ENCODE data around the gene RCN2.

Gene RCN2

DNA sequence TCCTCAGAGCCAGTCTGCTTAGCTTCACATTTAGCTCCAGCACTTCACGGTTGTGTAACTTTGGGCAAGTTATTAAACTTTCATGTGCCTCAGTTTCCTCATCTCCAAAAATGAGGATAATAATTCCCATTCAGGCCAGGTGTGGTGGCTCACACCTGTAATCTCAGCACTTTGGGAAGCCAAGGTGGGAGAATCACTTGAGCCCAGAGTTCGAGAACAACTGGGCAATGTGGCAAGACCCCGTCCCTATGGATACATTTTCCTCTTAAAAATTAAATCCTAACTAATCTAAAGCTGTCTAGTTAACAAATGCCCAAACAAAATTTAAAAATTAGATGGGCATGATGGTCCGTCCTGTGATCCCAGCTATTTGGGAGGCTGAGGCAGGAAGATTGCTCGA, 7.2 kb downstream of the RCN2 start:
- no peak for FAIRE-seq
- TF ChIP-seq, protein P1, sequence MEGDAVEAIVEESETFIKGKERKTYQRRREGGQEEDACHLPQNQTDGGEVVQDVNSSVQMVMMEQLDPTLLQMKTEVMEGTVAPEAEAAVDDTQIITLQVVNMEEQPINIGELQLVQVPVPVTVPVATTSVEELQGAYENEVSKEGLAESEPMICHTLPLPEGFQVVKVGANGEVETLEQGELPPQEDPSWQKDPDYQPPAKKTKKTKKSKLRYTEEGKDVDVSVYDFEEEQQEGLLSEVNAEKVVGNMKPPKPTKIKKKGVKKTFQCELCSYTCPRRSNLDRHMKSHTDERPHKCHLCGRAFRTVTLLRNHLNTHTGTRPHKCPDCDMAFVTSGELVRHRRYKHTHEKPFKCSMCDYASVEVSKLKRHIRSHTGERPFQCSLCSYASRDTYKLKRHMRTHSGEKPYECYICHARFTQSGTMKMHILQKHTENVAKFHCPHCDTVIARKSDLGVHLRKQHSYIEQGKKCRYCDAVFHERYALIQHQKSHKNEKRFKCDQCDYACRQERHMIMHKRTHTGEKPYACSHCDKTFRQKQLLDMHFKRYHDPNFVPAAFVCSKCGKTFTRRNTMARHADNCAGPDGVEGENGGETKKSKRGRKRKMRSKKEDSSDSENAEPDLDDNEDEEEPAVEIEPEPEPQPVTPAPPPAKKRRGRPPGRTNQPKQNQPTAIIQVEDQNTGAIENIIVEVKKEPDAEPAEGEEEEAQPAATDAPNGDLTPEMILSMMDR (IDR thresholded peaks at IDR 0.05; ENCODE audit: insufficient read depth, missing control alignments), result no peak
- no peak for DNase-seq (ENCODE audit: insufficient read length, low spot score)

DNA sequence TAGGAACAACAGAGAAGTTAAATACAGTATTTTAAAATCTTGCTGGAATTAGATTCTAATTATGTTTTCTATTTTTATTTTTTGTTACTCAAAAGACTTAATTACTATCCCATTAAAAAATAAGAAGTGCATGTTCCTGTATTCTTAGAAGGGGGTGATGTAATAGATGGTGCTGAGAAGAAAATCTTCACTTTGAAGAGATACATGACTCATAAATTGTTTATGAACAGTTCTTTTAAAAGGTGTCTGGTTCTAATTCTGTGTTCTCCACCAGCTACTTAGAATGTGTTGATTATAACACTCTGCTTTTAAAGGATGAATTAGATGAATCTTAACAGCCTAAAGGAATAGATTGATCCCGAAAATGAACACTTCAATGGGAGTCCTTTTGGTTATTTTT, 8.2 kb downstream of the RCN2 start:
- FAIRE-seq (no peak), DNase-seq (ENCODE audit: insufficient read length, low spot score) (no peak)
- TF ChIP-seq, protein P1 (IDR thresholded peaks at IDR 0.05; ENCODE audit: insufficient read depth, missing control alignments), result no peak

DNA sequence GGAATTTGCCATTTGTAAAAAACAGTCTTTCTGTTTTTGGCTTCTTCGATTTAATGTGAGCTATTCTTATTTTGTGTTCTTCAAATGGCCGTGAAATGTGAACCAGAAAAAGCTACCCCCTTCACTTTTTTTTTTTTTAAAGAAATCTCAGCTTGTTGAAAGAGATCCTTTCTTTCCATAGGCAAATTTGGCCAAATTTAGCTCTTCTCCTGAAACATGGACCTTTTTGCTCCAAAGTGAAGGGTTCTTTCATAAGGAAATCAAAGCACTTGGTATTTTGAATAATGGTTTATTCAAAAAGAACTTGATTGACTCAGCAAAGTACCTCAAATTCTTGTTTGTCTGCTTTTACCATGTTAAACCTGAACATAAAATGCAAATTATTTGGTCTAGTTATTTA, 10.1 kb downstream of the RCN2 start:
- TF ChIP-seq, protein P1 (IDR thresholded peaks at IDR 0.05; ENCODE audit: insufficient read depth, missing control alignments), result no peak
- no peak for DNase-seq (ENCODE audit: insufficient read length, low spot score)
- no peak for FAIRE-seq

DNA sequence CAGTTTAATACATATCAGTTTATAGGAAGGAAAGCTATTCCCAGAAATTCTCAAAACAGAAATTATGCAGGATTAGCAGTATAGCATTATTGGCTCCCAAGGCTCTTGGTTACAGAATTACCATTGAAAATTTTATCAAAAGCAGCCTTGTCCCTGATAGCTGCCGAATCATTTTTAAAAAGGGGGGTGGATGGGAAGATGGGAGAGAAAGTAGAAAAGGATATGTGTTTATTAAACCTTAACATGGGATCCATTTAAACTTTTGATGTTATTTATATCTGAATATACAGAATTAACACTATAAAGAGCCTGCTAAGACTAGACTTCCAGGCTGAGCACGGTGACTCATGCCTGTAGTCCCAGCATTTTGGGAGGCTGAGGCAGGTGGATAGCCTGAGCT, 10.8 kb downstream of the RCN2 start:
- TF ChIP-seq, protein P1 (IDR thresholded peaks at IDR 0.05; ENCODE audit: insufficient read depth, missing control alignments), result no peak
- DNase-seq (ENCODE audit: insufficient read length, low spot score) (no peak), FAIRE-seq (no peak)

DNA sequence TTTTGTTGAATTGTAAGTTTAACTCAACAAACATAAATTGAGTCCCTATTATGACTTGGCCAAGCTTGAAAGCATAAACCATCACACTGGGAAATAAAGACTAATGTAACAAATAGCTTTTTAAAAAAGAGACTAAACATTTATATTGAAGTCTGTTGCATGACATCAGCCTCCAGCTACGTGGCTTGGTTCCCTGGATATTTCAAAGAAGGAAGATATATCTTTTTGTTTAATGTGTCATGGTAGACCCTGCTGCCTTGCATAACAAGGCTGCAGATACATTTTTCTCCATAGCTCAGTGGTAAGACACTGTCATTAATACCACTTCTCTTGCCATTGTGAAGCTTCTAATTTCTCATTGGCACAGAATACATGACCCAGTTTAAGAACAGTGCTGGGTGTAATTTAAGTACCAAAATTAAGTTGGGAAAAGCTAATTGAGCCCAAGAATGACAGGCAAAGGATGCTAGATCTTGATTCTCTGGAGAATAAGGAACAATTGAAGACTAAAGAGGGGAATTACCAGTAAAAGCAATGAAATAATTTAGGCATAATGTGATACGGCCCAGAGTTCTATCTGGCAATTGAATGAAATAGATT, 14.0 kb downstream of the RCN2 start:
- TF ChIP-seq, protein P1 (IDR thresholded peaks at IDR 0.05; ENCODE audit: insufficient read depth, missing control alignments), result no peak
- DNase-seq (ENCODE audit: insufficient read length, low spot score) (no peak), FAIRE-seq (no peak)

DNA sequence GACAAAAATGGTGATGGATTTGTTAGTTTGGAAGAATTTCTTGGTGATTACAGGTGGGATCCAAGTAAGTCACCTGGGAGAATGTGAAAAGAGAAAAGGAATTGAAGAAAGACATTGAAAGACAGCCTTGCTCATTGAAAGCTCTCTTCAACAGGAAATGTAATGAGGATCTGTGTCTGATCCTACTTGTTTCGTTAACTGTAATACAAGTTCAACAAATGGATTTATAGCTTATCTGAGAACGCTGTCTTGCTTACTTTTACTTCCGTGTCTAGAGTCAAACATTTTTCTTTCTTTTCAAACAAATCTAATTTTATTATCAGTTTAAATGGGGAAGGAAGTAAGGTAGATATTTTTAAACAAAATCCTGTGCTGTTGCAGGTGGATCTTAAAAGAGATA, 15.9 kb downstream of the RCN2 start:
- no peak for FAIRE-seq
- TF ChIP-seq, protein P1 (IDR thresholded peaks at IDR 0.05; ENCODE audit: insufficient read depth, missing control alignments), result no peak
- no peak for DNase-seq (ENCODE audit: insufficient read length, low spot score)

DNA sequence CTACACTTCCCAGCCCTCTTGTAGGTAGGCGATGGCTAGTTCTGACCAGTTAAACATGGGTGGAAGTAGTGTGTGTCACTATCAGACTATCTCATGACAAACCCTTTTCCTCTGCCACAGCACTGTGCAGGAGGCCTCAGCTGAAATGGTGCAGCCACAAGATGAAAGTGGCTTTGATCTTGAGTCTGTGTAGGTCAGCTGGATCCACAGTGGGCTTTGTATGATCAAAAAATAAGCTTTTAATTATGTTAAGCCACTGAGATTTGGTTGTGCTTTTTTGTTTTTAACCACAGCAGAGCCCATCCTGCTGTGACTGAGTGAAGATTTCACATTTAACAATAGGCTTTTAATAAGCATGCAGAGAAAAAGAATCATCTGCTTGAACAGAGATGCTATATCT, 19.7 kb downstream of the RCN2 start:
- DNase-seq (ENCODE audit: insufficient read length, low spot score) (no peak), FAIRE-seq (no peak)
- TF ChIP-seq, protein P1 (IDR thresholded peaks at IDR 0.05; ENCODE audit: insufficient read depth, missing control alignments), result no peak

Measured in D721Med (cell line).